EH (cell line): ENCODE data around the gene RPS6KA2.
"Not testable (repeated sequence)": the region's sequence is repeated elsewhere in the genome, so short reads cannot be mapped to it uniquely, and the experiment has no call there.

Source experiments
- DNase-seq: peaks from one replicate; pipeline ENCODE4 v3.0.0-alpha.2; 2015; ENCODE audit warnings: low read depth

Gene RPS6KA2

GRCh38 chr6:166553563-166554271 is 73.3 kb downstream of the RPS6KA2 start:
- peak; percentile 92 for DNase-seq

GRCh38 chr6:166552600-166552999 is 74.5 kb downstream of the RPS6KA2 start:
- DNase-seq, result no peak

GRCh38 chr6:166551754-166552495 is 75.1 kb downstream of the RPS6KA2 start:
- DNase-seq, result no peak

GRCh38 chr6:166546653-166547052 is 80.4 kb downstream of the RPS6KA2 start:
- DNase-seq, result no peak

- no peak for DNase-seq
Observed at GRCh38 chr6:166545156-166546034, 81.7 kb downstream of the RPS6KA2 start.

GRCh38 chr6:166544296-166544605 is 82.8 kb downstream of the RPS6KA2 start:
- no peak for DNase-seq

- peak; percentile 62 for DNase-seq
Observed at GRCh38 chr6:166543603-166544295, 83.3 kb downstream of the RPS6KA2 start.

GRCh38 chr6:166542580-166542912 is 84.5 kb downstream of the RPS6KA2 start:
- peak; percentile 17 for DNase-seq

GRCh38 chr6:166541876-166542579 is 85.0 kb downstream of the RPS6KA2 start:
- DNase-seq, result no peak

- DNase-seq, result no peak
Observed at GRCh38 chr6:166541366-166541765, 85.7 kb downstream of the RPS6KA2 start.

GRCh38 chr6:166540631-166541331 is 86.3 kb downstream of the RPS6KA2 start:
- peak; percentile 10 for DNase-seq

- no peak for DNase-seq
Observed at GRCh38 chr6:166539543-166539942, 87.5 kb downstream of the RPS6KA2 start.

- DNase-seq, result not testable (repeated sequence)
Observed at GRCh38 chr6:166539011-166539385, 88.1 kb downstream of the RPS6KA2 start.

GRCh38 chr6:166538297-166539010 is 88.6 kb downstream of the RPS6KA2 start:
- DNase-seq, result no peak

- no peak for DNase-seq
Observed at GRCh38 chr6:166534658-166535406, 92.2 kb downstream of the RPS6KA2 start.

GRCh38 chr6:166533205-166533824 is 93.7 kb downstream of the RPS6KA2 start:
- no peak for DNase-seq

- no peak for DNase-seq
Observed at GRCh38 chr6:166532302-166532701, 94.7 kb downstream of the RPS6KA2 start.

- no peak for DNase-seq
Observed at GRCh38 chr6:166530211-166531095, 96.6 kb downstream of the RPS6KA2 start.
